ENCODE data around the gene CTIF.

The CTIF gene

DNA sequence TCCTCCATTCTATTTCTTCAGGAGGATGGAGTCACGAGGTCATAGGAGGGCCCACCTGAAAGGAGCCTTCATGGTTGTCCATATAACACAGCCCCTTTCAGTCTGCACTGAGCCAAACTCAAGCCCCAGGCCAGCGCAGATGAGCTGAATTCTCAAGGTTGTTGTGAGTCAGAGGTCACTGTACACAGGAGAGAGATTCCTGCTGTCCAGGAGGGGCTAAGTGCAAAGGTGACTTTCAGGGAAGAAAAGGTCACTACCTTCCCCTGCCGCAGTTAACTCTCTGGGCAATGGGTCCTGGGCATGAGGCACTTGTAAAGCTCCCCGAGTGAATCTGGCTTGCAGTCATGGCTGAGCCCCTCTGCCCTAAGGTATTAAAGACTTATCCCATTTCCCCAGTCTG, 150.7 kb downstream of the CTIF start:
- no peak for DNase-seq

DNA sequence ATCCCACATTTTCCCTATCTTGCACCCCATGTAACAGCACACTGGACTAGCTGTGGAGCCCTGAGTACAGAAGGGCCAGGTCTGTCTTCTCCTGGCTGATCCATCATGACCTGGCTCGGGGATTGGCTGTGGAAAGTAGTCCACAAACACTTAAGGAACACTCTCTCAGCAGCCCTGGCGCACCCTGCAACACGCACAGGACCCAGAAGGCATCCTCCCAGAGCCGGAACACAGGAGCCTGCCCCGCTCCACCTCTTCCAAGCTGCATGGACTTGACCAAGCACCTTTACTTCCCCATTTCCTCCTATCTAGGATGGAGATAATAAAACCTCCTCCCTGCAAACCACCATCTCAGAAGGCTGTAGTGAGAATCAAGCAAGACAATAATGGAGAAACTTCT, 151.7 kb downstream of the CTIF start:
- no peak for DNase-seq

DNA sequence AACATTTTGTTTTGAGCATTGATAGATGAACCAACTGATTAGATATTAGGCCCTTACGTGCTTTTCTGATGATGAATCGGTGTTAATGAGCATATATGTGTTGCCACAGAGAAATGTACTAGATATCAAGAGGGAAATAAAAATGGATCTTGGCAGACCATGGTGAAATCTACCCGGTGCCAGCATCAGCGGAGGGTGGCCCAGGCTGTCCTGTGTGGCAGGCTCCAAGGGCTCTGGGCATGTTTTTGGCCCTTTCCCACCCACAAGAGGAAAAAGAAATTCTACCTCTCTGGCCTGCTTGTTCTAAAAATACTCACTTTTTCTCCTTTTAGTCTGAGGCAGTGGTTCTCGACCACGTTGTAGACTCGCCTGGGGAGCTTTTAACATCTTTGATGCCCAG, 154.2 kb downstream of the CTIF start:
- DNase-seq, result no peak

DNA sequence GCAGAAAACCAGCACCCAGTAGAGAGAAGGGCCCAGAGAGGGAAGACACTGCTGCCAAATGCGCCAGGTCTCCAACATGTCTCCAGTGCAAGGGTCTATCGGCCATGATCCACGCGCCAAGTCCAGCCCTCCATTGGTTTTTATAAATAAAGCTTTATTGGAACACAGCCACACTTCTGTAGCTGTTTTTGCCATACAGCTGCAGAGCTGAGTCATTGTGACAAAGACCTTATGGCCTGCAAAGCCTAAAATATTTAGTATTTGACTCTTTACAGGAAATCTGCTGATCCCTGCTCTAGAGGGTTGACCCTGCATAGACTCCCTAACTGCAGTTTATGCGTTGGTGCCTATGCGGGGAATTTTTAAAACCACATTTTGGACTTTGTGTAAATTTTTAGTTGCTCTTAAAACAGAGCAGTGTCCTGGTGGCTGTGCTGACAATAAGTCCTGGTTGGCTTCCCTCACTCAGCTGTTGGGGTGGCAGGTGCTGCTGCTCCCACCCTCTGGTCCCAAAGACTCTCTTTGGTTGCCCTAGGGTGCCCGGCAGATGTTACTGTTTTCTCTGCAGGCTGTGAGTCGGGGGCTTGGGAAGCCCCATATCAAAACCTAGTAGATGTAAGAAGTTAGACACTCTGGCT, 154.9 kb downstream of the CTIF start:
- no peak for DNase-seq

DNA sequence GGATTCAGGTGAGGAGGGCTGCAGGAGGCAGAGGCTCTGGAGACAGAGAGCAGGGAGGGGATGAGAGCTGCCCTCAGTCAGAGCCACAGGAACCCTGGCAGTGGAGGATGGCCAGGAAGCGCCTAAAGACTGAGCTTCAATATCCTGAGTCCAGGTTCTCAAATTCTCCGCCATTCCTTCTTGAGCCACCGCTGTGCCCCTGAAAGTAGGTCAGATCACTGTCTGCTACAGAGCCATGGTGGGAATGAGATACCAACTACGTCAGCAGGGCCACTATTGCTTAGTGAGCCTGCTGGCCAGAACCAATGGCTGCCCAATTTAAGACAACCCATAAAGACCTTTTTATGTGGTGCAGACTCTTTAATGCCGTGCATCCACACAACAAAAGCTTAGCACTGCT, 155.5 kb downstream of the CTIF start:
- no peak for DNase-seq

DNA sequence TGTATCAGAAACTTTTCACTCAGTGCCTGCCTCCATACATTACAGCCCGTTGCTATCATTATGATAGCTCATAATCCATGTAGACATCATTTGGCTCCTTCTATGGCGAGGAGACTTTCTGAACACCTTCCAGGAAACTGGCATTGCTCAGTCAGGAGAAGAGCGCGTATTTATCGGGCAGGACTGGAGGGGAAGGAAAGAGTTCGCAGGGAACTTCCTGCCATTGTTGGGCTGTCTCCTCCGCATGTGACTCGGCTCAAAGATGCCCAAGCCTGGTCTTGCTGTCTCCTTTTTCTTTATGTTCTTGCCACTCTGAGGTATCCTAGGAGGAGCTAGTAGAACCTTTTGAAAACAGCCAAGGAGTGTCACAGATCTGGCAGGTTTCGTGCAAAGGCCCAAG, 156.8 kb downstream of the CTIF start:
- no peak for DNase-seq

DNA sequence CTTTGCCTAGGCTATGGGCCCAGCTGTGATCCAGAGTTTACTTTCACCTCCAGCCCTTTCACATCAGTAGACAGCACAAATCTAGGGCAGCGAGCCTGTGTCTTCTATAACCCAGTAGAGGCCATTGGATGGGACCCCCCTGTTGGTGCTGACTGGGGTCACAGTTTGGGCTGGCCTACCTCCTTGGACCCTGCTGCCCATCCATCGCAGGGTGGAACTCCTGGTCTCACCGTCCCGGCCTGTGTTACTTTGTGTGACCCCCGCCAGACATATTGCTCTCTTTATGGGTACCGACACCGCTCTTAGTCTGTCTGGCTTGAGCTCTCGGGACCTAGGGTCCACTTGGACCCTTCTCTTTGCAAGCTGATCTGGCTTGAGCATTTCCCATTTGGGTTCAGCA, 157.4 kb downstream of the CTIF start:
- no peak for DNase-seq

DNA sequence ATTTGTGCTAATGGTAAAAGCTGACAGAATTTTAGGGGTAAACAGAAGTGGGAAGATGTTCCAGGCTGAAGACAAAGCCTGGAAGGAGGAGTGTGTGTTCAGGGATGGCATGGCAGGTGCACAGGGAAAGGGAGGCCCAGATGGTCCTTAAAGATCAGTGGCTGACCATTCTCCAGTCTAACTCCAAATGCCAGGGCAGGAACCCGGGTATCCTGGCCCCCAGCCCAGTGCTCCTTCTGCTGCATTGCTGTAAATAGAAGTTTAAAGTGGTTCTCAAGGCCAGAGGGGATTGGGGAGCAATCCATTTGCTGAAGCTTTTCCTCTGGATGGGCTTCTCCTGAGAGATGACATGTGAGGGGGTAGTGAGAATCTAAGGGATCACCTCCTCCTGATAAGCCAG, 158.6 kb downstream of the CTIF start:
- no peak for DNase-seq

DNA sequence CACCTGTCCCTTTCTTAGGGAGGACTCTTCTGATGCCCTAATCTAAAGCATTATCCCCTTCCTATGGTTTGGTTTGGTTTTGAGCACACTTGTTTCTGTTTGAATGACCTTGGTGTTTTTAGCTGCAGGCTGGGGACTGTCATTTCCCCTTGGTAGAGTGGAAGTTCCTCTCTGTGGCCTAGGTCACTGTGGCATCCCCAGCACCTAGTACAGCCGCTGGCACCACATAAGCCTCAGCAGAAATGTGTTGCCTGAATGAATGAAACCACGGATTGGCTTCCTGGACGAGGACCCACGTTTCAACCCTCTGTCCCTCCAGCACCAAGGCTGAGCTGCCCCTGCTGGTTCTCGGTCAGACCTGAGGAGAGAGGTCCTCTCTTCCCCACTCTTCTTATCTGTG, 159.9 kb downstream of the CTIF start:
- no peak for DNase-seq

DNA sequence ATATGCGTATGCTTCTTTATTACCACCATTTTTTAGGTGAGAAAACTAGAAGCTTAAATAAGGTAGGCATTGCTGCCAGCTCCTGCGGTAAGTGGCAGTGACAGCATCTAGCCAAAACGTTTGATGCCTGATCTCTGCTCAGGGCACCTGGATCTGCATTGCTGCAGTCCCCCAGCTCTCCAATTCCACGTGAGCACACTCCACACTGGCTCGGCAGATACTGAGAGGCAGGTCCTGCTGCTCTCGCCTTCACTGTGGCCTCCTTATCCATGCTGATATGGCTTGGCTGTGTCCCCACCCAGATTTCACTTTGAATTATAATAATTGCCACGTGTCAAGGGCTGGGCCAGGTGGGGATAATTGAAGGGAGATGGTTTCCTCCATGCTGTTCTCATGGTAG, 160.9 kb downstream of the CTIF start:
- no peak for DNase-seq

DNA sequence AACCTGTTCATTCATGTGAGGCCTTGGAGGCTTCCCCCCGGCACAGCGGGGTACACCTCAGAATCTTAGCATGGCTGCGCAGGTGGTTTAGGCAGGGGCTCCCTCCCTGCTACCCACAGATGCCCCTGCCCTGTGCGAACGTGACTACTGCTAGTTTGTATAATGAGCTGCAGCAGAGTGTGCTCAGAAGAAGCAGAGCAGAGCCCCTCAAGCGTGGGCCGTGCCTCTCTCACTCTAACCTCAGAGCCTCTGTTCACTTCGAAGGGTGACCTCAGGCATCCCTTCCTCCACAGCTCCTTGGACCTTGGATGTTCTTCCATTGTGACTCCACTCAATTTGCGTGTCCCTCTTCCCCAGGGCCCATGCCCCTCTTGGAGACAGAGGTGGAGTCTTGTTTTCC, 161.6 kb downstream of the CTIF start:
- DNase-seq, result no peak

DNA sequence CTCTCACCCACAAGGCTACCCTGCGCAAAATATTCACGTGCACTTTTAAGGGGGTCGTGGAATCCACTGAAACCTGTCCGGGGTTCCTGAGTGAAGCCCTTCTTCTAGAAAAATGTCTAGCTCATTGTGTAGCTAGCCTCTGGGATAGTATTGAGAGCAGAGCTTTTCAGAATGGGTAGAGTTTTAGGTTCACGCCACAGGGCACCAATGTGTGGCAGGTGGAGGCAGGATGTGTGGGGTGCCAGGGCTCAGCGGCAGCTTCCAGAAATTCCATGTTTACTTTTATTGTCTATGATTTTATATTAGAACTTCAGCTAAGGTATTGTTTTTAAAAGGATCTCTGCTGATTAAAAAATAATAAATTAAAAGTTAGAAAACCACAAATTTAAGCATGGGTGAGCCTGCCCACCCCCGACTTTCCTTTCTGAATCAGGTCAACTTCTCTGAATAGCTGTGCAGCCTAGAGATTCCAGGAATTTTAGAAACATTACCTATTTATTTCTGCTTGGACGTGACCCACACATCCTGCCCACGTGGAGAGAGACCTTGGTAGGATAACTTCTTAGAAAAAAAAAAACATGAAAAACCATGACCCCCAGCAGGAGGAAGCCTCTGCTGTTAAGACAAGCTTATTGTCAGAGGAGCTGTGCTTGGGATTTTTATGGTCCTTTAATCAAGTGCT, 163.7 kb downstream of the CTIF start:
- no peak for DNase-seq

DNA sequence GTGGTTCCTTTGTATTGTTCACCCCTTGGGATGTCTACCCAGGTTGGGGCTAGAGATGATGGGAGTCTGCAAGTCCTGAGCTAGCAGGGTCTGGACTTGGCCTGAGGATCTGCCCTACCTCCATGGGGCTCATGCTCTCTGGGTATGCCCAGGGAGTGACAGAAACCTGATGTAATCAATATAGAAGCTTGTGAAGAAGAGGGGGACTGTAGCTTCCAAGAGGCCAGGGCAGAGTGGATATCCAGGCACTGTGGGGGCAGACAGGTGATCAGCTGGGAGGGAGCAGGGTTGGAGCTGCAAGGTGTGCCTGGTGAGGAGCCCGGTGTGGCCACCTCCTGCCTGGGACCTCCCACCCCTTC, 164.2 kb downstream of the CTIF start:
- no peak for DNase-seq

DNA sequence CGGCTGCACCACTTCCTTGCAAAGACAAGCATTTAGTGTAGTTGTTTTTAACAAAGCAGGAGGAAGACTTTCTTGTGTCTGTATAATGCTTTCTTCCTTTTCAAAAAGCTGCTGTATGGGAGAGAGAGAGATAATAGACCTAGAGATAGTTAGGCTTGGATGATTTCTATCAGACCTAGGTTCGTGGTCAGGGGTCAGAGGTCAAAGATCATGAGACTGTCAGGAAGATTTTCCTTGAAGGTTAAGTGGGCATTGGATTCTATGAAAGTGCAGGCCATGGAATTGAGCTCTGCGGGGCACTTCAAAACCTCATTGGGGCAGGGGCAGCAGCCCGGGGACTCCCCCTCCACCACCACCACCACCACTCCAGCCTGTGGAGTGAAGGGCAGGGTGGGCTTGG, 164.6 kb downstream of the CTIF start:
- DNase-seq, result no peak

DNA sequence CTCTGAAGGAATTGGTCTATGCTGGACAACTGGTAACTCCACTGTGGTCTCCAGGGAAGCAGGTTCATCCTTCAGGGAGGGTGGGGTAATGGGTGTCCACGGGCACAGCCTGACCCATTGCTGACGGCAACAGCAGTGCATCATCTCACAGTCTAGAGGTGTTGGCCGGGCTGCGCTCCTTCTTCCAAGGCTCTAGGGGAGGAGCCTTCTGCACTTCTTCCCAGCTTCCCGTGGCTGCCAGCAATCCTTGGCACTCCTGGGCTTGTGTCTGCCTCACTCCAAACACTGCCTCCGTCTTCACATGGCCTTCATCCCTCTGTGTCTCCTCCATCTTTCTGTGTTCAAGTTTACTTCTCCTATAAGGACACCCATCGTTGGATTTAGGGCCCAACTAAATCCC, 166.2 kb downstream of the CTIF start:
- no peak for DNase-seq

DNA sequence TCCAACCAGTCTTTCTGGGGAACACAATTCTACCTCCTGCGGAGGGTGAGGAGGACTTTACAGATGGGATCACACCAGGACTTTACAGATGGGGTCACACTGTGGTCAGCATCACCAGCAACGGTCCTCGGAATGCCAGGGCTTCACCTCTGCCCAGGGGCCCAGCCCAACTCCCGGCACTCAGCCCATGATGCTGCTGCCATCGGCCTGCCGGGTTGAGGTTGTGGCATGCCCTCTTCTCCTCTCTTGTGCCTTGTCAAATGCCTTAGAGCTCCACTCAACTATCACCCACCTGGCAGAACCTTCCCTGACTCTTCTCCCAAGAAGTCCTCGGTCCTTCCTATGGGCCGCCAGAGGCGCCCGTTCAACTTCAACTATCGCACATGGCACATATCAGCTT, 166.7 kb downstream of the CTIF start:
- DNase-seq, result no peak

DNA sequence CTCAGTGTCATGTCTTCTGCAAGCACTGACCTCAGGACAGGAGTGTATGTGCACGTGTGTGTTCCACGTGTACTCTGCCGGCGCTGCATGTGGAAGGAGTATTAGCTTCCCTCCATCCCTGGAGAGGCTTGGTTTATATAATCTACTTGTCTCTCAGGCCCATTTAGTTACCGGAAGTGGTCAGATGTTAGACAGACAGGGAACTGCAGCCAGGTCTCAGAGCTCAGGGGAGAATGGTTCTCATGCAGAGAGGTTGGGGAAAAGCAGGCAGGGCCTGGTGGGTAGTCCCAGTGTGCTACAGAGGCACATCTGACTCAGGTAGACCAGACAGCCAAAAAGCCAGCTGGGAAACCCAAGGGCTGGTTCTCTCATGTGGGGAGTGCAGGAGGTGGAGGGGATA, 167.9 kb downstream of the CTIF start:
- DNase-seq, result no peak

DNA sequence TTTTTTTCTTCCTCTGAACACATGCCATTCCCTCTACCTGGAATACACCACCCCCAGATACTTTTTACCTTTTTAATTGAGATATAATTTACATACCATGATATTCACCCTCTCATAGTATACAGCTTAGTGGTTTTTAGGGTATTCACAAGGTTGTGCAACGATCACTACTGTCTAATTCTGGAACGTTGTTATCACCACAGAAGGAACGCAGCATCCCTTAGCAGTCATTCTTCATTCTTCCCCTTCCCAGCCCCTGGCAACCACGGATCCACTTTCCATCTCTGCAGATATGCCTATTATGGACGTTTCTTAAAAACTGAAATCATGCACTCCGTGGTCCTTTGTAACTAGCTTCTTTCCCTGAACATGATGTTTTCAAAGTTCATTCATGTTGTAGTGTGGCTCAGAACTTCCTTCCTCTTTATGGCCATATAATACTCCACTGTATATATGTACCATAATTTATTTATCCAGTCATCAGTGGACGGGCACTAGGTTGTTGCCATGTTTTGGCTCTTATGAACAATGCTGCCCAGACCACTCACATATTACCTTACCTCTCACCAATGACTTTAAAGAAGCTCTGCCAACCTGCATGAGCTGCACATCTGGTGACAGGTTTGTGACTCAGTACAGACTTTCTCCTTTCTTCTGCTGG, 168.9 kb downstream of the CTIF start:
- DNase-seq, result no peak

DNA sequence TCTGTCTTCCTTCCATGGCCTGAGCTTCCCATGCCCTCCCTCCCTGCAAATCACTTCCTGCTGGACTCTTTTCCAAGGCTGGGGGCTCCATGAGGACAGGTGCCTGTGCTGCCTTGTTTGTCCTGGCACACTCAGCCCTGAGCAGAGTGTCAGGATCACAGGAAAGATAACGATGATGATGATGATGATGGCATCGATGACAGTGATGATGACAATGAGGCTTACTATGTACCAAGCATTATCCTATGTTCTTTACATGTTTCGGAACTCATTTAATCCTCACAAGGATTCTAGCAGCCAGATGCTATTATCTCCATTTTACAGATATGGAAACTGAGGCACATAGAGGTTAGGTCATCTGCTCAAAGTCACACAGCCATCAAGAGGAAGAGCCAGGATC, 170.0 kb downstream of the CTIF start:
- no peak for DNase-seq

DNA sequence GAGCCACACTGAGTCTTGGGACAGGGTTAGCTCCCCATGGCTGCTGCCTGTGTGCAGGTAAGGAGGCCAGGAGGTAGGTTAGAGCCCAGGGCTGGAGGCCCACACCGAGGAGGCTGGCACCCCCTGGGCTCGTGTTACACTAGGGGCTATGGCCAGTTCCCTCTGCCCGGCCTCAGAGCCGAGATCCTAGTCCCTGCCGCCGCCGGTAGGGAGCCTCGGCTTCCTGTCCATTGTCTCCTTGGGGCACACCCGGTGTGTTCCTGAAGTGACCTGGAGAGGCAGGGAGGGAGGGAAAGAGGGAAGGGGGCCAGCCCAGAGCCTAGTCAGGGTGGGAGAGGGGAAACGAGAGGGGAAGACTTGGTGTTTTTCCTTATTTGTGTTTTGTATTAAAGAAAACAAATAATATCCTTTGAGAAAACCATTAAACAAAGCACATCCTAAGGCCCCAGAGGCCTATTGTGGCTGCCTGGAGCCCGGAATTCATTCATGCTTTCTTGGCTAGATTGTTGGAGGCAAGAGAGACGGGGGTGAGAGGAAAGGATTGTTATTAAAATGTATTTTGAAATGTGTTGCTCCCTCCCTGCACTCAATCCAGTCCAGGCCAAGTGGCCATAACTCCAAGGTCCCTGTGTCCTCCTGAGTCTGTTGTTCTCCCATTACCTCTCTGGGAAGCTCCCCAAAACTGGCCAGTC, 170.7 kb downstream of the CTIF start:
- no peak for DNase-seq

DNA sequence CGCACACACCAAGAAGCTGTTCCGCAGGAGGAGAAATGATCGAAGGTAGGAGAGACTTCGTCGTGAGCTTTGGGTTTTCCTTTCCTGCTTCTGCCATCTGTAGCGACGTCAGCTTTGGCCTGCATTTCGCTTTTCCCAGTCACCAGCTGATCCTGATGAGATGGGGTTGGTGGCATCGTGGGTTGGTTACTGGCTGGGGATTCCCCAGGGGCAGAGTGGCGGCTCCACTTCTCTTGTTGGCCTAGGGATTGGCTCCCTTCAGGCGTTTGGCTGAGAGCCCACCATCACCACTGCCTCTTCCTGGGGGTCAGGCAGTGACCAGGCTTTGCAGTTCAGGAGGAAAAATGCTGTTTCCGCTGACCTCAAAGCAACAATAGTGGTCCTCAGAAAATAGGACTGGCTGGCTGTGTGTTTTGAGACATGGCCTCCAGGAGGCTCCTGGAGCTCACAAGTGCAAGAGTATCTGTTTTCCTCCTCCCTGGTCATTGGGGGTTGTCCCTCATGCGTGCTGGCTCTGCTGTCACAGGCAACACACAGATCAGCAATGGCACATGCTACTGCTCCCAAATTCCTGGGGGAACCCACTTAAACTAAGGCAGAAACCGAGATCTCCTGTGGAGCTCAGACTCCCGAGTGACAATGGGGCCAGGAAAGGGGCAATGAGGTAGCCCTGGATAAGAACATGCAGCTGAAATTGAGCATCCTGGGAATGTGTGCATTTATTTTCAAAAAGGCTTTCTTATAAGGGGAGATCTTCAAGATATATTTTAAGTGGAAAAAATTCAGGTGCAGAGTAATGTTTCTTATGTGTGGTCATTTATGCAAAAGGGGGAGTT, 173.0 kb downstream of the CTIF start:
- no peak for DNase-seq

DNA sequence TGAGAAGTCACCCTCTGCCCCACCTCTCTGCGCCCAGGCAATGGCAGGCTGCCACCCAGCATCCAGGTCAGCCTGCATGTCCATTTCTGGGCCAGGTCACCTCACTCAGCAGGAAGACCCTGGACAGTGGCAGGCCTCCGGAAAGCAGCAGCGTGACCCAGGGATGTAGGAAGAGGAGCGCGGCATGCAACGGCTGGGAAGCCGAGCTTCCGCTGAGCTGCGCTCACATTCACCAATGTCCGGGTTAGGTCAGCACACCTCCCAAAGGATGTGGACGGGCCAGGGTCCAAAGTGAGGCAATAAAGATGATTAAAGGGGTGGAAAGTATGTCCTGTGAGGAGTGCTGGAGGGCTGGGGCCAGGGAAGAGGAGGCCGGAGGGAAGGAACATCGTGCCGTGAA, 174.5 kb downstream of the CTIF start:
- DNase-seq, result no peak

DNA sequence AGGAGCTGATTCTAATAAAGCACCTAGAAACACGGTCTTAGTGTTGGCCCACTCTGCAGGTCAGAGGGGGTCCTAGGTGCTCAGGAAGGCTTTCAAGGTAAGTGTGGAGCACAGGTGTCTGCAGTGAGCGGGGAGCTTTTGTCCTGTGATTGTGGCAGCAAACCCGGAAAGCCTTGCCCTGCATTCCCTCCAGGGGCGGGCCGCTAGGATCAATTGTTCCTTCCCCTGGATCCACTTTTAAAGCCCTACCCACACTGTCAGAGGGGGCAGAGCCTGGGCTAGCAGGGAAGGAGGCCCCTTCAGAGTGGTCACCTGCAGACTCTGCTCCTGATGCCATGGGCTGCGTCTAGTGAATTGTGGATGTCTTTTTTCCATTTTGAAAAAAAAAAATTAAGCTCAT, 176.0 kb downstream of the CTIF start:
- DNase-seq, result no peak

Measured in NCI-H1048 (cell line).